GM19099 (cell line): Measurements from ENCODE around the gene TMEM141.

Experiments used
- POLR2A ChIP-seq: IDR thresholded peaks from 3 replicates; pipeline ENCODE4 v1.6.1; 2011; ENCODE audit warnings: low read depth; ENCODE audit not compliant: insufficient read length; ENCODE audit errors: extremely low read depth

The TMEM141 gene

DNA sequence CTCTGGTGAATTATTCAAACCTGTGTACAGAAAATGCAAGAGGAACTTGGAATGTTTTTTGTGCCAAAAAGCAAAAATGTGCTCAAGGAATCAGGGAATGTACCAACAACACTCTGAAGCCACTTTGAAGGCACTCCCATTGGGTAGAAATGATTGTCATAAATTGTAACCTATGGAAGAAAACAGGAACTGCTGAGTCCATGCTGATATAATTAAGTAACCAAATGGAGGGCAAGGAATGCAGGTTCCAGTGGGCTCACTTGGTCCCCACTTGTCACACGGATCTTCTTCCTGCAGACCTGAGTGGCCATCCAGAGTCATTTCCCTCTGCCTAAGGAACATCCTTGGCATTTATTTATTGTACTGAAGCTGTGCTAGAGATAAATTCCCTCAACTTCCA is 39.9 kb upstream of the TMEM141 start:
- TF ChIP-seq POLR2A, result no peak

DNA sequence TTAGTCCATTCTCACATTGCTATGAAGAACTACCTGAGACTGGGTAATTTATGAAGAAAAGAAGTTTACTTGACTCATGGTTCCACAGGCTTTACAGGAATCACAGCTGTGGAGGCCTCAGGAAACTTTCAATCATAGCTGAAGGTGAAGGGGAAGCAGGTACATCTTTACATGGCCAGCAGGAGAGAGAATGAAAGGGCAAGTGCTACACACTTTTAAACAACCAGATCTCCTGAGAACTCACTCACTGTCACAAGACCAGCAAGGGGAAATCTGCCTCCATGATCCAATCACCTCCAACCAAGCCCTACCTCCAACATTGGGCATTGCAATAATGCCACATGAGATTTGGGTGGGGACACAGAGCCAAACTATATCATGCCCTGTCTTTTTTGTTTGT is 39.3 kb upstream of the TMEM141 start:
- TF ChIP-seq POLR2A, result no peak

DNA sequence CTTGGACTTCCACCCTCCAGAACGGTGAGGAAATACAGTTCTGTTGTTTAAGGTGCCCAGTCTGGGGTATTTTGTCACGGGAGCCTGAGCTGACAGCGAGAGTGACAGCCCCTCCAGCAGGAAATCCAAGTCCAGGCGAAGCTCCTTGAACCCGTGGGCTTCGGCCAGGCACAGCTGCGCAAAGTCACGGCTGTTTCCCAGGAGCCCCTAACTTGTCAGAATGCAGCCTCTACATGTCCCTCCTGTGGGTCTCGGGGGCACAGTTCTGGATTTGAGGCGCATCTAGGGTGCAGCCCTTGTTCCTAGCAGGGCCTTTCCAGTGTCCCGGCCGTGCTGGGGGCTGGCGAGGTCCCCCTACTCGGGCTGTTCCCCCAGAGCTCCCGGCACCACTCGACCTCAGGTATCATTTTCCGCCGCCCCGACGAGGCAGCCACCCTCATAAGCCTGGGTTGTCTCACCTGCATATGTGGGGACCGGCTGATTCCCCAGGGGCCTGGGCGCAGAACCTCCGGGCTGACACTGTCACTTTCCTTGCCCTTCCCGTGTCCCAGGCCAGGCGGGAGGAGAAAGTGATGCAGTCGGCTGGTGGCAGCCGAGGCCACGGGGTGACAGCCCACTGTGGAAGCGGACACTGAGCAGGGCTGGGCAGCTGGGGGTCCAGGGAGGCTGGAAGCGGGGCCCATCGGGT is 37.6 kb upstream of the TMEM141 start:
- no peak for TF ChIP-seq POLR2A

DNA sequence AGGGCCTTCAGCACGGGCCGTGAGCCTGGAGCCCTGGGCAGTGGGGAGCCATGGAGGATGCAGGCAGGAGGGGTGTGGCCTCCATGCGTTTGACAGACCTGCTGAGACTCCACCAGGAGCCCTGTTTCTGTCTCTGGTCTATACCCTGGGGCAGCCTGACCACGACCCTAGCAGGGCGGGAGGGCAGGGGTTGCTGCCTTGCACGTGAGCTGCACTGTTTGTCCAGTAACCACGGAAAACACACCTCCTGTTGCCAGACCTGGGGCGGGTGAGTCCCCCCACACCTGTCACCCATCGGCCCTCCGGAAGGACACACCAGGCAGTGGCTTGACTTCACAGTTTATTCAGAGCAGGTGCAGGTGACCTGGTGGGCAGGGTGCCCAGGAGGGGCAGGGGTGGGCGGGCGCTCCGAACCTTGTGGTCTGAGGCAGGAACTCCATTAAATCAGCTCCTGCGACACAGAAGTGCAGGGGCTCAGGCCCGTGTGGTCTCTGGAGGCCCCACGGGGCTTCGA is 37.0 kb upstream of the TMEM141 start:
- no peak for TF ChIP-seq POLR2A

DNA sequence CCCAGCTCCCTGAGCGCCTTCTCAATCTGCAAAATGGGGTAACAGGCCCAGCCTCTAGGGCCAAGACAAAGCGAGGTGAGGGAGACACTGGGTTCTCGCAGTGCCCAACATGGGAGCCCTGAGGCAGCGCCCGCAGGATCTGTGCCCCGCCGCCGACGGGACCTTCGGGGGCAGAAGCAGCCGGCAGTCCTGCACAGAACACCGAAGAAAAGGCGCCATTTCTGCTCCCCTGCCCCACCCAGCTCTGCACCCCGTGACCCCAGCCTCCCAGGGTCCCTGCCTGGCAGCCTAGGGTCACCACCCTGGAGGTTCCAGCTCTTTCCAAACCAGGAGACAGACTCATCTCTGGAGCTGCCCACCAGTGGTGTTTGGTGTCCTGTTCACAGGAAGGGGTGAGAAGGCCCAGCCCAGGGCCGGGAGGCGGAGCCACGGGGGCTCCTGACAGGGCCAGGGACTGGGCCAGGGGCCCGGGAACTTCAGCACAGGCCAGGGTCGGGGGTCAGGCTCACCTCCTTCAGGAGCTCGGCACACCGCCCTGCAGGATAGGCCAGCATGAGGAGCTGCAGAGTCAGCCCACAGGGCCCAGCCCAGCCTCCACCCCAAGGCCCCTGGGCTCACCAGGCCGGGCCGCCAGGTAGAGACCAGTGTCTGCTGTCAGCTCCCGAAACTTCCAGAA is 36.4 kb upstream of the TMEM141 start:
- no peak for TF ChIP-seq POLR2A

DNA sequence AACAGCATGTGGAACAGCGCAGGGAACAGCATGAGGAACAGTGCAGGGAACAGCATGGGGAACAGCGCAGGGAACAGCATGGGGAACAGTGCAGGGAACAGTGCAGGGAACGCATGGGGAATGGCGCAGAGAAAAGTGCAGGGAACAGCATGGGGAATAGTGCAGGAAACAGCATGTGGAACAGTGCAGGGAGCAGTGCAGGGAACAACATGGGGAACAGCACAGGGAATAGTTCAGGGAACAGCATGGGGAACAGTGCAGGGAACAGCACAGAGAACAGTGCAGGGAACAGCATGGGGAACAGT is 35.1 kb upstream of the TMEM141 start:
- no peak for TF ChIP-seq POLR2A

DNA sequence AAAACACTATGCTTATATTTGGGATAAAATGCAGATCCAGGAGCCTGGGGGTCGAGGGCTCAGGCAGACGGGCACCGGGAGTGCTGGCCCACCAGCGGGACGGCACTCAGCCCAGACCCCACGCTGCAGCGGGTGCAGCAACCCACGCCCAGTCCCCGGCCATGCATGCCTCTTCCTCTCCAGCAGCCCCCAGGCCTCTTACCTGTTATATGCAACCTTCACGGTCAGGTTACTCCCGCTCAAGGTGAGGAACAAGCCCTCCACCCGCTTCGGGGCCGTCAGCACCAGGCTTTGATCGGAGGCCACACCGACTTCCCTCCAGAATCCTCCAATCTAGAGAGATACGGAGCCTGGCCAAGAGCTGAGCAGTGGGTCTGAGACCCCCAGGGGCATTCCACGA is 34.3 kb upstream of the TMEM141 start:
- no peak for TF ChIP-seq POLR2A

DNA sequence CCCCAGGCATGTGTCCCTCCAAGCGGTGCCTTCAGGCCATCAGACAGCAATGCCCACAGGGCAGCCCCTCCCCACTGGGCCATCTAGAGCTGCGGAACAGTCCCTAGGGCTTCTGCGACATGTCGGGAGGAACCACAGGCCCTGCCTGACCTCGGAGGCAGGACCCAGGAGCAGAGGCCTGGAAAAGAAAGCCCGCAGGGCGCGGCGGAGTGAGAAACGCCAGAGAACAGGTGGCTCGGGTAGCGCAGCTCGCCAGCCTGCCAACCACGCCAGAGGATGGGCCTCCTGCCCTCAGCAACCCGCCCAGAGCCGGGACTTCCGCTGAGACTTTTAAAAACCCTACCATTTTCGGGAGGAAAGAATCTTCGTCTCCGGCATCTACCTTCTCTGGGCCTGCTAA is 33.8 kb upstream of the TMEM141 start:
- TF ChIP-seq POLR2A, result no peak

DNA sequence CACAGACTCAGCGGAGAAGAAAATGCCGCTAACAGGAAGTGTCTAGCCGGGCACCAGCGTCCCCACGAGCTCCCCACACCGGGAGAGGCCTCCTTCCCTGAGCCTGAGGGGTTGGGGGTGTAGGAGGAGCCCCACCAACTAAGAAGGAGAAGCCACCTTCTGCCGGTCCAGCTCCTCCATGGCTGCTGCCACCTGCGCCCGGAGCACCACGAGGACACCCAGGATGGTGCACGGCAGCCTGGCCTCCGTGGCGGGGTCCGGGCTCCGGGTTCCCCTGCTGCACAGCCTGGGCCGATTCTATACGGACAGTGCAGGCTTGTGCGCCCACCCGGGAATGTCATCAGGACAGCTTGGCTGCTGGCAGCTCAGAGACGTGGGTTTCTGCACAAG is 33.4 kb upstream of the TMEM141 start:
- no peak for TF ChIP-seq POLR2A

DNA sequence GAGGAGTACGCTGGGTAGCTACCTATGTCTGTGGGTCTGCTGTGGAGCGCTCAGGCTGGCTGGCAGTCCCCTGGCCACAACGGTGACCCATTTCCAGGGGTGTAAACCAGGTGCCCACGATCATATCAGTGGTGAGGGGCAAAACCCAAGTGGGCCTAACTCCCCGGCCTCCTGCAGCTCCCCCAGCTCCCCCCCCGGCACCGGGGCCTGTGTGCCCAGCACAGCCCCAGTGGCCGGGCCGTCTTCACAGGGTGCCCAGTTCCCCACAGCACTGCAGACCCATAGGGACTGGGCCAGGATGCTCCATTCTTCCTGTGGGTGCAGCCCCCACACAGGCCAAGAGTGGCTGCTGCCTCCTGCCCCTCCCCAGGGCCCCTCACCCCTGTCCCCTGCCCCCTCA is 32.1 kb upstream of the TMEM141 start:
- TF ChIP-seq POLR2A, result no peak

DNA sequence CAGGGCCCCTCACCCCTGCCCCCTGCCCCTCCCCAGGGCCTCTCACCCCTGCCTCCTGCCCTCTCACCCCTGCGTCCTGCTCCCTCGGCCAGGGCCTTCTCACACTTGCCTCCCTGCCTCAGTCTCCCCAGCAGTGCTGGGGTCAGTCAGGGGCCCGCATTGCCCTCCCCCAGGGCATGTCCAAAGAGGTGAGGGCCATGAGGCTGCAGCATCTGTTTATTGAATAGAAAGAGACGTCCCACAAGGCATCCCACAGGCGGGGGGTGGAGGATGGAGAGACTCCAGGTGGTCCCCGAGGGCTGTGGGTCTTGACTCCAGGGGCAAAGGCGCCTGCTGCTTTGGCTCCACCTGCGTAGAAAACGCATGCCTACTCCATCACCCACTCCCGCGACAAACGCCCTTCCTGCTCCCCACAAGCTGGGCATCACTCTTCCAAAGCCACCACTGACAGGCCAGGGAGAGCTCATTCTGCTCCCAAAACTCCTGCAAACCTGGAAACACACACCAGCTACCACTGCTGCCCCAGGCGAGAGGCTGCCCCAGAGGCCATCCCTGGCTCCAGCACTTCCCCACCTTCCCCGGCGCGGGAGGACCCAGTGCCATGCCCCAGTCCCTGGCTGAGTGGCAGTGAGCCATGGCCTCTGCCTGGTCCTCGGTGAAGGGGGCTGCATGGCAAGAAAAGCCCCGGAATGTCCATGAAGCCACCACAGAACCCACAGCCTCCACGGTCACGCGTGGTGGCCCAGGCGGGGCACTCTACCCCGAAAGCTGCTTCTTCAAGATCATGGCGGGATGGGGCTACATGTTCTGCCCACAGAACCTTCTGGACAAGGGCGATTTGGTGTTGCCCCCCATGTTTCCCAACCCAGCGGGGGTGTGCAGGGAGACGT is 31.5 kb upstream of the TMEM141 start:
- no peak for TF ChIP-seq POLR2A

DNA sequence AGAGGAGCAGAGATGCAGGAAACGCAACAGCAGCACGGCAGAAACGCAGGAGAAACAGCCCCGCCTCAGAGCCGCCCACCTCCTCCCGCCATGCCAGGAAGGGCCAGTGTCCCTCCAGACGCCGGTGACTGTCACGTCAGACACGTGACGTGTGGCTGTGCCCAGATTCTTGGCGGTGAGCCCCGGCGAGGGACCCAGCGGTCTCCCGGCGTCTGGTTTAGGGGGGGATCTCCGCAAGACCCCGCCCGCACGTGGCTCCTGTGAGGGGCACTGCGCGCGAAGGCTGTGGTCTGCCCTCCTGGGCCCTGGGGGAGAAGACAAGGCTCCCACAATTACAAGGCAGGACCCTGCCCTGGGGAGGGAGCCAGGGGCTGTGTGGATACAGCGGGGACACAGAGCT is 30.7 kb upstream of the TMEM141 start:
- no peak for TF ChIP-seq POLR2A

DNA sequence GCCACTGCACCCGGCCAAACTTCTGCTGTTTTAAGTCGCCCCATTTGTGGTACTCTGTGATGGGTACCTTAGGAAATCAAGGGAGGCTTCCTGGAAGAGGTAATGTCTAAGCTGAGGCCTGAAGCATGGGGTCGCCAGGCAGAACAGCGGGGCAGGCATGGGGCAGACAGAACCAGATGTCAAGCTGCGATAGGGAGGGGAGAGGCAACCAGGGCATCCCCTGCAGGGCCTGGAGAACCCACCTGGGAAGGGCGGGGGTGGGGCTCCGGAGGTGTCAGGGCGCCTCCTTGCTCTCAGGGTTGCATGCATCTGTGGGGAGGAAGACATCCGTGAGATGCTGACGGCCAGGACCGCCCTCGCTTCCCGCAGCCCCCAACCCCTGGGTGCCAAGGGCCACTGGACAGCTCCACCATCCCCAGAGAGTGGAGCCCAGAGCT is 29.6 kb upstream of the TMEM141 start:
- TF ChIP-seq POLR2A, result no peak

DNA sequence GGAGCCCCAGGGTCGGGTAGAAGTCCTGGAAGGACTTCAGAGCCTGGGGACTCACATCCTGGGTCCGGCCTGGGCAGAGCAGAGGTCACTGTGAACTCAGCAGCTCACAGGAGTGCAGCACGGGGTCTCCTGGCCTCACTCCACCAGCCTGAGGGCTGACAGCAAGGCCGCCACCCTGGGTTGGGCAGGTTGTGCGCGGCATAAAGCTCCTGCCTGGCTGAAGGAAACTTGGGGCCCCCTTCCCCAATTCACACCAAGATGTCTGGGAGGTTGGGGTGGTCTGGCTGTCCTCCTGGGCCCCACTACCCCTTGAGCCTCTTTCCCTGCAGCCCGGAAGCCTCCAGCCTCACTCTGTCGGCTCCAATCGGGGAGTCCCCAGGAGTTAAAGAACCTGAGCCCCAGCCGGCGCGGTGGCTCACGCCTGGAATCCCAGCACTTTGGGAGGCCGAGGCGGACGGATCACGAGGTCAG is 28.9 kb upstream of the TMEM141 start:
- TF ChIP-seq POLR2A, result no peak

DNA sequence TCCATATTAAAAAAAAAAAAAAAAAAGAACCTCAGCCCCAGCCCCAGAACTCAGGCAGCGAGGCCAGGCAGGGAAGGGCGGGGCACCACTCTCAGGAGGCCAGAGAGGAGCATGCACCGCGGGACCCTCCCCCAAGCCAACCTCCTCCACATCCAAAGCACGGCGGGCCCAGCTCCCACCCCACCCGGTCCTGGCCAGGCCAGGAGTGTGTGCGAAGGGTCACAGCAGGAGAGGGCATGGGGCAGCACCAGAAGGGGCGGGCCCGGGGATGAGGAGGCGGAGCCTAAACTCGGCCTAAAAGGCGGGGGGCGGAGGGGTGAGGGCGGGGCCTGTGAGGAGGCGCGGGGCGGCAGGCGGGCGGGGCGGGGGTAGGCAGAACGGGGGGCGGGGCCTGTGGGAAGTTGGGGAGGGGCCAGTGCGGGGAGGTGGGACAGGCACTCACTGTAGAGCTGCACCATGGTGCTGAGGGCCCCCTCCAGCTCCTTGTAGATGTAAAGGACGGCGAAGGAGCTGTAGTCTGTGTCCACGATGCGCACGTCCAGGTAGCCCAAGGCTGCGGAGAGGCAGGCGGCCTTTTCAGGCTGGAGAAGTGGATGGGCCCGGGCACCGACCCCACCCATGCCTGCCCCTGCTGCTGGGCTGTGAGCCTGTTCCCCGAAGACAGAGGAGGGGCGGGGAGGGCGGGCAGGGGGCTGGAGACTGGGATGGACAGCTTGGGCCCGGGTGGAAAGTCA is 28.1 kb upstream of the TMEM141 start:
- TF ChIP-seq POLR2A, result no peak
